Mucosa of gallbladder (tissue), 1 donor: ENCODE results near the gene AKAP12. TPM values are rescaled to one million over a fixed set of nuclear protein-coding genes. Genes with fewer than 3 reads are reported as not detected.
A peak's percentile ranks its signal among the peaks of the same experiment; 100 is the strongest.

Experiments used
- DNase-seq: peaks from one replicate; pipeline ENCODE4 v3.0.0-alpha.2; 2020; ENCODE audit warnings: low spot score
- total RNA-seq: library from RNA; stranded (reverse); gene quantifications from one replicate; pipeline ENCODE4 v1.2.1, GENCODE V29; 2021
- donor health status: DM: no; HTN: no; CAD: no.

The AKAP12 gene, protein sequence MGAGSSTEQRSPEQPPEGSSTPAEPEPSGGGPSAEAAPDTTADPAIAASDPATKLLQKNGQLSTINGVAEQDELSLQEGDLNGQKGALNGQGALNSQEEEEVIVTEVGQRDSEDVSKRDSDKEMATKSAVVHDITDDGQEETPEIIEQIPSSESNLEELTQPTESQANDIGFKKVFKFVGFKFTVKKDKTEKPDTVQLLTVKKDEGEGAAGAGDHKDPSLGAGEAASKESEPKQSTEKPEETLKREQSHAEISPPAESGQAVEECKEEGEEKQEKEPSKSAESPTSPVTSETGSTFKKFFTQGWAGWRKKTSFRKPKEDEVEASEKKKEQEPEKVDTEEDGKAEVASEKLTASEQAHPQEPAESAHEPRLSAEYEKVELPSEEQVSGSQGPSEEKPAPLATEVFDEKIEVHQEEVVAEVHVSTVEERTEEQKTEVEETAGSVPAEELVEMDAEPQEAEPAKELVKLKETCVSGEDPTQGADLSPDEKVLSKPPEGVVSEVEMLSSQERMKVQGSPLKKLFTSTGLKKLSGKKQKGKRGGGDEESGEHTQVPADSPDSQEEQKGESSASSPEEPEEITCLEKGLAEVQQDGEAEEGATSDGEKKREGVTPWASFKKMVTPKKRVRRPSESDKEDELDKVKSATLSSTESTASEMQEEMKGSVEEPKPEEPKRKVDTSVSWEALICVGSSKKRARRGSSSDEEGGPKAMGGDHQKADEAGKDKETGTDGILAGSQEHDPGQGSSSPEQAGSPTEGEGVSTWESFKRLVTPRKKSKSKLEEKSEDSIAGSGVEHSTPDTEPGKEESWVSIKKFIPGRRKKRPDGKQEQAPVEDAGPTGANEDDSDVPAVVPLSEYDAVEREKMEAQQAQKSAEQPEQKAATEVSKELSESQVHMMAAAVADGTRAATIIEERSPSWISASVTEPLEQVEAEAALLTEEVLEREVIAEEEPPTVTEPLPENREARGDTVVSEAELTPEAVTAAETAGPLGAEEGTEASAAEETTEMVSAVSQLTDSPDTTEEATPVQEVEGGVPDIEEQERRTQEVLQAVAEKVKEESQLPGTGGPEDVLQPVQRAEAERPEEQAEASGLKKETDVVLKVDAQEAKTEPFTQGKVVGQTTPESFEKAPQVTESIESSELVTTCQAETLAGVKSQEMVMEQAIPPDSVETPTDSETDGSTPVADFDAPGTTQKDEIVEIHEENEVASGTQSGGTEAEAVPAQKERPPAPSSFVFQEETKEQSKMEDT (N-terminal part only)
- total RNA-seq, result 81.0 TPM

DNA sequence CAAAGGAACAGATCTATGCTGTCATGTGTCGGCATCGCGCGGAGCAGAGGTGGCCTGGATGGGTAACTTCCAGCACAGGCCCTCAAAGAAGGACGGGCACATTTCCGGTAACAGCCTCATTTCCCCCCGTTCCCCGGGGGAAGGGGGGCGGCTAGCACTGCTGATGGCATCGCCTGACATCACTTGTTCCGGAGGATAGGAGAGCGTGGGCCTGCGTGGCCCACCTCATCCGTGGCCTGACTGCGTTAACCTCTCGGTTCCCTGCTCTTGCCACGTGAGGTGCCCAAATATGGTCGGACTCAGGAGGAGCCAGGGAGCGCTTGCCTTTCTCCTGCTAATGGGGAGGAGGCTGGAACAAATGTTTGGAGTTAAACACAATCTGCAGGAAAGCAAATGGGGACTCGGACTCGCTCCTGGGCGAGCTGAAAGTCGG, at the start of gene AKAP12:
Gene AKAP12, plus strand, starts transcription at position 365 of the 433 bp plus-strand sequence. CDS start 596 bp downstream, outside the sequence.
- DNase-seq, result peak; percentile 44

DNA sequence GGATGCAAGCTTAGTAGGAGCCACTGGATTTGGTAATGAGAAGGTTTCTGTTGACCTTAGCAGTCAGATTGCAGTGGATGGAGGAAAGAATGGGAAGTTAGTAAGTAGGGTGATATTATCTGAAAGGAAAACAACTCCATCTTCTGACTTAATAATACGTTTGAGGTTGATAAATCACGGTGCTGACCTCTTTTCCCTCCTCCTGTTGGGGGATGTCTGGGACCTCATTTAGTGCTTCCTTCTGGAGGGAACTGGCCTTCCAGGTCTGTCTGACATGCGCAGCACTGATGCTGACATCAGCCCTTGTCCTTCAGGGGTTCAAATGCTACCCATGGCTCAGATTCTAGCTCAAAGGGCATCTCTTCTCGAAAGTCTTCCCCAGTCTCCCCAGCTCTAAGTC, 48.2 kb upstream of the AKAP12 start:
- no peak for DNase-seq

DNA sequence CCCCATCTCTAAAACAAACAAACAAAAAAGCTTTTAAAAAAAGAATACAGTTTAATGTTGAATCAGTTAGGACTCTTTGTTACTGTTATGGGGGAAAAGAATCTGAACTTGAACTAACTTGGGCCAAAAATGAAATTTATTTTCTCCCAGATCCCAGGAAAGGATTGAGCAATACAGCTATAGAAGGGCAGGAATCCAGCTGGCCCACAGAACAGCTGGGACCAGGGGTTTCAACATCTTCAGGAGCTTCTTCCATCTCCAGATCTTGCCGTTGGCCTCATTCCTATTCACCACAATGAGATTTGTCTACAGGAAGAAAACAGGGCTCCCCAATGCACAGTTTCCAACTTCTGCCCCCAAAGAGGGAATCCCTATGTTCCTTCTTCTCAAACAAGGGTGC, 43.2 kb upstream of the AKAP12 start:
- DNase-seq, result peak; percentile 62

DNA sequence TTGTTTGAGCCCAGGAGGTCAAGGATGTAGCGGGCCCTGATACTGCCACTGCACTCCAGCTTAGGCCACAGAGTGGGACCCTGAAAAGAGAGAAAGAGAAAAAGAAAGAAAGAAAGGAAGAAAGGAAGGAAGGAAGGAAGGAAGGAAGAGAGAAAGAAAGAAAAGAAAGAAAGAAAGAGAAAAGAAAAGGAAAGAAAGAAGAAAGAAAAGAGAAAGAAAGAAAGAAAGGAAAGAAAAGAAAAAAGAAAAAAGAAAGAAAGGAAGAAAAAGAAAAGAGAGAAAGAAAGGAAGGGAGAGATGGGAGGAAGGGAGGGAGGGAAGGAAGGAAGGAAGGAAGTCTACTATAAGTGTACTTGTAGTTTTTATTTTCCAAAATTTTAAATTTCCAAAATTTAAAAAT, 42.2 kb upstream of the AKAP12 start:
- DNase-seq, result no peak

DNA sequence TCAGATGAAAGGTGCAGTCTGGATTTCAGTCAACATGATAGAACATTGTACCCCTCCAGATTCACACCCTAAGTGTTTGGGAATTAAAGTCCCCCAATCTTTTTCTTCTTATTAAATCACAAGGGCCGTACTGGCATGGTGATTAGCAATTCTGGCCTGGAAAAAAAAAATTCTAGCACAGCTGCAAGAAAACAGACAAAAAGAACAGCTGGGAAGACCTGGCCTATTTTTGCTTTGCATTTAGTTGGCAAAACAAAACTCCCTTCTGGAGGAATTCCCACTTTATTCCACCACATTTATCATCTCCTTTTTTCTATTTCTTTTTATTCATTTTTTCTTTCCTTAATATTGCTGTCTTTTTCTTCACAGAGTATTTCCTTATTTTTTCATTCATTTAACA, 39.8 kb upstream of the AKAP12 start:
- DNase-seq, result no peak

DNA sequence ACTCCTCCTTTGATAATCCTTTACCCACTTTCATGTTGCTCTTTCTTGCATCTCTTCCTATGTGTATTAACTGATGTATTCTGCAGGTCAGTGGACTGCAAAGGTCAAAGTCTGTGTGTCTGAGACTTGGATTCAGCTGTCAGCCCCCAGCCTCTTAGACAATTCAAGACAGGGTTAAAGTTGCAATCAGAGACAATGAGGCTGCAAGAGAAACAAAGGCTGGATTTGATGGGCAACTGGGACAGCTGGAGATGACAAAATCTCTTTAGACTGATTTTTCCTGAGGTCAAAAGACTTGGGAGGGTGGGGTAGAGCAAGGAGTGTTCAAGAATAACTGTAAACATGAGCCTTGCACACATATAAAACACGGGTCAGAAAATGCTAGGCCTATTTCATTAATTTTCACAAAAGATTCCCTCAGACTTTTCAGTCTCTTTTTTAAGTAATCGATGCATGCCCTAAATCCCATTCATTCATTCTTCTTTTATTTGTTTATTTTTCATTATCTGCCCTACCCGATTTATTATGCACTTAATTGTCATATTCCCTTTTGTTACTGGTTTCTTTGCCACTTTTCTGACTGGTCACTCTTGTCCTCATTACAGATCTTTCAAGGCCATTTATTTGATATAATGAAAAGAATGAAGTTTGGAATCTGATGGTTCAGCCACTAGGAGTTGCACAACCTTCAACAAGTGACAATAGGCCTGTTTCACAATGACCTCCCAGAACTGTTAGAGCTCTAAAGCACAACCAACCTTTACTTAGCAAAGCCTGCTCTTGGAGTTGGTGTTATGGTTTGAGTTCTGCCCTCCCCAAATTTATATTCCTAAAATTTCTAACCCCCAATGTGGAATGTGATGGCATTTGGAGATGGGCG, 33.8 kb upstream of the AKAP12 start:
- no peak for DNase-seq

DNA sequence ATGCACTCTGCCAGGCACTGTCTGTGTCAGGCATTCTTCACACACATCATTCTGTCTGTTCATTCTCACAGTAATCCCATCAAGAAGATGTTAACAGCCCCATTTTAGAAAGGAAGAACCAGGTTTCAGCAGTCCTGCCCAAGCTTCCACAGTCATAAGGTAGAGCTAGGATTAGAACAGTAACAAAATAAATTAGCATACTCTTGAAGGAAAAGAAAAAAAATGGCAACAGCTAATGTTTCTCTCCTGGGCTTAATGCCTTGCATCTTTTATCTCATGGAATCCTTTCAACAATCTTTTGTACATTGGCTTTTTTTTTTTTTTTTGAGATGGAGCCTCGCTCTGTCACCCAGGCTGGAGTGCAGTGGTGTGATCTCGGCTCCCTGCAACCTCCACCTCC, 32.1 kb upstream of the AKAP12 start:
- no peak for DNase-seq

DNA sequence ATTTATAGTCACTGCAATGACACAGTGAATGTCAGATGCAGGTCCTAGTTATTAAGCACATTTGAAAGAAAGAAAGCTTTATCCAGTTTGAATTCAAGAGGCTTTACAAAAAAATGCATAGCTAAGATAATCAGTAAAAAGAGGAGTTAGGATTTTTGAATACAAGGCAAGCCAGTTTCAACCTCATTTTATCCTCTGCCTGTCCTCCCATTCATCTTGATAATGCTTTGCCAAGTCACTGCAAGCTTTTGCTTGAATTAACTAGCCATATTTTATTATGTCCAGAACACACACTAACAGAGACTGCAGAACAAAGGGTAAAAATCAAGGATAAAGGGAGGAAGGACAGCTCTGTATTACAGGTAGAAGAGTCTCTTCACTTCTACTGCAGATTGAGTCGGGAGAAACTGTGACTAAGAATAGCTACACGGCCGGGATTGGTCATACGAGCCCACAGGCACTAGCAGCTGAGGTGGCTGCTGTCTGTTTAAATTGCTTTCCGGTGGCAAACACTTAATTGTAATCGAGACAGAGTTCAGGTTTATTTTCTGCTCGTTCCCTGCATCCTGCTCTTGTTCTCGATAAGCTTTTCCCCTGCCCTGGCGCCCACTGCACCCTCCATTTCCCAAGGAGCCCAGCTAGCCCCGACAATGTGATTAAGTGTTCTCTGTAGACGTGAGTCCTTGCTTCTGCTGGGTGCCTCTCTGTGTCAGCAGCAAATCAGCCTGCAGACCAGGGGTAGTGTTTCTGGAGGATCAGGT, 30.5 kb upstream of the AKAP12 start:
- DNase-seq, result no peak

DNA sequence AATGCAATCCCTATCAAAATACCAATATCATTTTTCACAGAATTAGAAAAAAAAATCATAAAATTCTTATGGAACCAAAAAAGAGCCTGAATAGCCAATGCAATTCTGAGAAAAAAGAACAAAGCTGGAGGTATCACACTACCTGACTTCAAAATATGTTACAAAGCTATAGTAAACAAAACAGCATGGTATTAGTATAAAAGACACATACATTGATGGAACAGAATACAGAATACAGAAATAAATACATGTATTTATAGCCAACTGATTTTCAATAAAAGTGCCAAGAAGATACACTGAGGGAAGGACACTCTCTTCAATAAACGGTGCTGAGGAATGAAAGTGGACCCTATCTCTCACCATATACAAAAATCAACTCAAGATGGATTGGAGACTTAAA, 28.7 kb upstream of the AKAP12 start:
- DNase-seq, result no peak

DNA sequence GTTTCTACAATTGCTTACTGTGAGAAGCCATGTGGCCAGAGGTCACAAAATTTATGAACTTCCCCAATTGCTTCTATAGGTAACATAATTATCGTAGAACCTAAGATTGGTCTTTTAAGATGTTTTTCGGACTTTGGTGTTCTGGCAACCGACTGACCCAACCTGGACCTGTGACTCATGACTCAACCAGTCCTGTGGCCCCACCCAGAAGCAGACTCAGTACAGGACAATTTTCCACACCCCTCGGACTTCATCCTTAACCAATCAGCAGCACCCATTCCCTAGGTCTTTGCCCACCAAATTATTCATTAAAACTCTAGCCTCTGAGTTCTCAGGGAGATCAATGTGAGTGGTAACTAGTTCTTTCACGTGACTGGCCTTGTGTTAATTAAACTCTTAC, 26.4 kb upstream of the AKAP12 start:
- DNase-seq, result no peak

DNA sequence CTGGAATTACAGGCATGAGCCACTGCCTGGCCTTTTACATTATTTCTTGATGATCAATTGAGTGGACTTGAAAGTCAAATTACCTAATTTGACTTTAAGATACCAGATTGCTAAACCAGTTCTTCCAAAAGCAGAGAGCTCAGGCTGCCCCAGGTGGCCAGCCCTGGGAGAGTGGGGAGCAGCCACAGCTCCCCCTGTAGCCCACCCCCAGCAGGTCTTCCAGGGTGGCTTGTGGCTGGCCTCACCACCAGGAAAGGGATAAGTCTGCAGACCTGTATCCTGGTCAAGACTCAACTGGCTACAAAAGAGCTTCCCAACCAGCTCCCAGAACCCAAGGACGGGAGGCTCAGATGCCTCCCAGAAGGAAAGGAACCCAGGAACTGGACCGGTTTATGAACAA, 23.8 kb upstream of the AKAP12 start:
- no peak for DNase-seq

DNA sequence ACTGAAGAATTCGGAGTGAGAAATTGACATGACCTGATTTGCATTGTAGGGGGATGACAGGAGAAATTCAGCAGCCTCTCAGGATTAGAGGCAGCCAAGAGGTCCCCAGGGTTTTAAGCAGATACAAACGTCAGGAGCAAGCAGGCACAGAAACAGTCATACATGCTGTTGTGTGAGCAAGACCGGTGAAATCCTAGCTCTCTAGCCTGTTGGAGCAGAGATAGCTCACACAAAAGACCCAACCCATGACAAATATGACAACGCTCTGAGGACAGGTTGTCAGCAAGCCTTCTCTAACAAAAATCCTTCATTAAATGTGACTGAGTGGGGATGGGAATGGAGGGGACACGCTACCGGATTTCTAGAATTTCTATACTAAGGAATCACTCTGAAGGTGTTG, 23.0 kb upstream of the AKAP12 start:
- no peak for DNase-seq

DNA sequence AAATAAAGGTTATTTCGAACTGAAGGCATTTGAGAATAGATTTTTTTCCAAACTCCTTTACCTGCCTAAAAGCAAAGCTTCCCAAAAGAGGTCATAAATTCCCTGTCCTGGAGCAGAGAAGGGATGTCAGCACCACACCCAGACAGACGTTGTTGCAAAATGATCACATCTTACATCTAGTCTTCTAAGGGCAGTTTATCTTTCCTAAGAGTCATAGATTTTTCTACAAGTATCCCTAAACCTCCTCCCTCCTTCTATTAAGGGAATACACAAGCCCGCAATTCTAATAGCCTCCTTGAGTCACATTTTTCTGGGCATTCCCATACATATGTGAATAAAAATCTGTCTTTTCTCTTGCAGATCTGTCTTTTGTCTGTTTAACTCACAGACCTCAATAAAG, 20.6 kb upstream of the AKAP12 start:
- DNase-seq, result no peak

DNA sequence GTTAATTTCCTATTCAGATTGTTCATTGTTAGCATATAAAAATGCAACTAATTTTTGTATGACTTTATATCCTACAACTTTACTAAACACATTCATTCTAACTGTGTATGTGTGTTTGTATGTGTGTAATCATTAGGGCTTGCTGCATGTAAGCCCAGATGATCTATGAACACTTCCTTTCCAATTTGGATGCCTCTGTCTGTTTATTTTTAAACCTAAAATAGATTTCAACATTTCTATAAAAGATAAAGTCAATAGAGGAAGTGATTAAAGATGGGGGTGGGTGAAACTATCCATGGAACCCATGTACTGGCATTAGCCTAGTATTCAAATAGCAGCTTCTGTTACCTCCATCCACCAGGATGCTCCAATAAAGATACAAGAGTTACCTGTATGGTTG, 15.7 kb upstream of the AKAP12 start:
- no peak for DNase-seq

DNA sequence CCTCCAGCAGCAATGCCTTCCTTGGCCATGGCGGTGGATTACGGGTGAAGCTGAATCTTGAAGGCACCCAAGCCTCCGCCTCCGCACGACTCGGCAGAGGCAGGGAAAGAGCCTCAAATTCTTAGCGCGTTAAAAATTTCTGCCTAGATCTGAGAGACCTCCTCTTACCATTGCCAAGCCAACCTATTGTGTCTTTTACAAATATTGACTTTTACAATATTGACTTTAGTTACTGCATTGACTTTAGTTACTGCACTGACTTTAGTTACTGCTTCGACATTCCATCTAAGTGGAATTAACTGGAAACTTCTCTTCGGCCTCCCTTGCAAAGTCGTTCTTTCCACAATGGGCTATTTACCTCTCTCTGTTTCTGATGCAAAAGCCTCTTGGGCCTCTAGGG, 13.8 kb upstream of the AKAP12 start:
- no peak for DNase-seq

DNA sequence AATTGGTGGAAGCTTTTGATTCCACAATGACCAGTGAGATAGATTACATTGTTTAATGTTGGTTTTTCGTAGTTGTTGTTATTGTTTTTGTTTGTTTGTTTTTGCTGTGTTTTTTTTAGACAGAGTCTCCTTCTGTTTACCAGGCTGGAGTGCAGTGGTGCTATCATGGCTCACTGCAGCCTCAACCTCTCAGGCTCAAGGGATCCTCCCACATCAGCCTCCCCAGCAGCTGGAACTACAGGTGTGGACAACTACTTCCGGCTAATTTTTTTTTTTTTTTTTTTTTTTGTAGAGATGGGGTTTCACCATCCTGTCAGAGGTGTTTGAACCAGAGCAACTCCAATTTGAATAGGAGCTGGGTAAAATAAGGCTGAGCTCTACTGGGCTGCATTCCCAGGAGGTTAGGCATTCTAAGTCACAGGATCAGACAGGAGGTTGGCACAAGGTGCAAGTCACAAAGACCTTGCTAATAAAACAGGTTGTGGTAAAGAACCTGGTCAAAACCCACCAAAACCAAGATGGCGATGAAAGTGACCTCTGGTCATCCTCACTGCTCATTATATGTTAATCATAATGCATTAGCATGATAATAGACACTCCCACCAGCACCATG, 10.9 kb upstream of the AKAP12 start:
- DNase-seq, result no peak

DNA sequence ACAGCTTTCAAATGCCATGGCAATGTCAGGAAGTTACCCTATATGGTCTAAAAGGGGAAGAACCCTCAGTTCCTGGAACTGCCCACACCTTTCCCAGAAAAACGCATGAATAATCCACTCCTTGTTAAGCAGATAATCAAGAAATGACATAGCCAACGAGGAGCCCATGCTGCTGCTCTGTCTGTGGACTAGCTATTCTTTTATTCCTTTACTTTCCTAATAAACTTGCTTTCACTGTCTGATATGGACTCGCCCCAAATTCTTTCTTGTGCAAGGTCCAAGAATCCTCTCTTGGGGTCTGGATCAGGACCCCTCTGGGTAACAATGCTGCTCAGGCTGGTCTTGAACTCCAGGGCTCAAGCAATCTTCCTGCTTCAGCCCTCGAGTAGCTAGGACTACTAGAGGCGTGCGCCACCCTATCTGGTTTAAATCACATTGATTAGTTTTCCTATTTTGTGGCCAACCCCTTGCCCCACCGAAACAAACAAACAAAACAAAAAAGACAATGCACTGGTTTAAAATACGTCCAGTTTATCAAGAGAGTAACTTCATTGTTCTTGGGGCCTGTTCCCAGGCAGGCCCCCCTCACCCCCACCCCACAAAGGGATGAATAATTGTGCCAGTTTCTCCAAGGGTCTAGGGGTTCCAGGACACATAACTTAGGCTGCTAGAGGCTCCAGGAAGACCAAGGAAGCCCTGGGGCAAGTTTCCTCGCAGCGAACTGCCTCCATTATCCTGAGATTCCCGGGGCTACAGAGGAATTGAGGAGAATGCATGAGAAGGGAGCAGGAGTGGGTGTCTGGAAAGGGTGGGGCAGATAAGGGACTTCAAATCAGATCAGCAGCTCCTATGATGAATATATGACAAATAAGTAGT, 10.1 kb upstream of the AKAP12 start:
- DNase-seq, result no peak

DNA sequence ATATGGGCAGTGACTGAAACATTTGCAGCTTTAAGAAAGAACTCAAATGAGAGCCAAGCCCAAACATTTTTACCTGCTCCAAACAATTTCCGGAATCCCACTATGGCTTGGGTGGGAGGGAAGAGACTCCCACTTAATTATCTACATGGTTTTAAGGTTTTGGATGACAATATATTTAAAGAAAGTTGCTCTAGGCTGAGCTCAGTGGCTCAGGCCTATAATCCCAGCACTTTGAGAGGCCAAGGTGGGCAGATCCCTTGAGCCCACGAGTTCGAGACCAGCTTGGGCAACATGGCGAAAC, 9.5 kb upstream of the AKAP12 start:
- DNase-seq, result no peak

DNA sequence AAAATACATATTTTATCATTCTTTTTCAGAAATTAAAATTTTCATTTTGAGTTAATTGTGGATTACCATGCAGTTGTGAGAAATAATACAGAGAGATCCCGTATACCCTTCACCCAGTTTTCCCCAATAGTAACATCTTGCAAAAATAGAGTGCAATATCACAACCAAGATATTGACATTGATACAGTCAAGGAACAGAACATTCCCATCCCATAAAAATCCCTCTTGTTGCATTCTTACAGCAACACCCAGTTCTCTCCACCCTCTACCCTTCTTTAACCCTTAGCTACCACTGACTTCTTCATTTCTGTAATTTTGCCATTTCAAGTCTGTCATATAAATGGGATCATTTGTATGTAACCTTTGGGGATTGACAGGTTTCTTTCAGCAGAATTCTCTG, 6.9 kb upstream of the AKAP12 start:
- DNase-seq, result no peak
